K562 (cell line): ENCODE results near the gene SAP130. TPM values are rescaled to one million over a fixed set of nuclear protein-coding genes. Genes with fewer than 3 reads are reported as not detected.

Source experiments
- ATAC-seq: fragments of 200-7000 bp; cut with Tn5 transposase; 3 replicates; pipeline ENCODE4 v1.9.1; 2020; ENCODE audit warnings: moderate library complexity
- BruUV-seq: library from RNA; stranded (reverse); fragments of 400-500 nt; replicated peaks from 2 replicates; lab custom pipeline; 2021; lab: Mats Ljungman, UMichigan
- CTCF ChIA-PET: fragments of 300-600 bp; formaldehyde crosslinking; extraction: SDS; loops from one replicate; lab custom pipeline; 2021; ENCODE audit warnings: low intra/inter-chr PET ratio; lab: Yijun Ruan, JAX
- POLR2A ChIA-PET: fragments of 300-600, 350-650 bp; sonication (Branson Sonifier 250); formaldehyde crosslinking; extraction: SDS; loops from one replicate; lab custom pipeline; 2021; ENCODE audit warnings: antibody characterized with exemption, inconsistent platforms; lab: Yijun Ruan, JAX
- DNase-seq, 4 experiments: peaks; one replicate each; pipeline versions ENCODE4 v3.0.0 to v3.0.0-alpha.2; 2011 to 2018; ENCODE audit warnings: low spot score in 3 of 4, mixed read lengths in 3 of 4; ENCODE audit errors: extremely low read depth in 1 of 4
- FAIRE-seq: peaks from 2 replicates; lab custom pipeline; 2011; peaks lifted over from hg19 to GRCh38; lab: Jason Lieb, UNC
- H2AFZ ChIP-seq: 2 replicates; pipeline ENCODE4 v1.6.0; 2011; ENCODE audit warnings: low read depth, low read length, control low read depth, inconsistent platforms
- H3K27ac ChIP-seq: fragments of 200-600 bp; 3 replicates; pipeline ENCODE4 v1.8.0; 2011; ENCODE audit warnings: low read depth, mild to moderate bottlenecking, control low read depth, inconsistent platforms, low read length, moderate library complexity, mixed read lengths; ENCODE audit errors: extremely low read depth
- H3K27me3 ChIP-seq, 2 experiments: fragments of 300-600 bp in 1 of 2; 2 replicates in 1 of 2; 3 replicates in 1 of 2; pipeline versions ENCODE4 v1.6.0 to v1.8.0; 2011; ENCODE audit warnings: inconsistent platforms in 2 of 2, low read length in 2 of 2, mild to moderate bottlenecking in 1 of 2, mixed read lengths in 1 of 2, moderate library complexity in 1 of 2; ENCODE audit not compliant: control insufficient read depth in 2 of 2, insufficient read depth in 2 of 2
- H3K36me3 ChIP-seq: fragments of 300-600 bp; 3 replicates; pipeline ENCODE4 v1.8.0; 2011; ENCODE audit warnings: mild to moderate bottlenecking, low read length, inconsistent platforms; ENCODE audit not compliant: control insufficient read depth, insufficient read depth
- H3K4me1 ChIP-seq, 2 experiments: fragments of 200-600 bp in 1 of 2; replicated peaks in 1 of 2; 2 replicates in 1 of 2; 3 replicates in 1 of 2; pipeline versions ENCODE4 v1.5.1 to v1.8.0; 2011; ENCODE audit warnings: inconsistent platforms in 2 of 2, low read length in 2 of 2, mild to moderate bottlenecking in 1 of 2, mixed read lengths in 1 of 2, moderate library complexity in 1 of 2; ENCODE audit not compliant: control insufficient read depth in 2 of 2, insufficient read depth in 2 of 2
- H3K4me2 ChIP-seq: 2 replicates; pipeline ENCODE4 v1.6.1; 2011; ENCODE audit warnings: low read length, control low read depth, inconsistent platforms, mixed read lengths; ENCODE audit not compliant: insufficient read depth
- H3K4me3 ChIP-seq: fragments of 200-600 bp; sonication (generic), shearing (Covaris generic); 2 replicates; pipeline ENCODE4 v1.5.1; 2016; ENCODE audit warnings: control low read depth, inconsistent platforms
- H3K79me2 ChIP-seq: fragments of 200-600 bp; 3 replicates; pipeline ENCODE4 v1.8.0; 2011; ENCODE audit warnings: low read length, inconsistent platforms; ENCODE audit not compliant: control insufficient read depth, insufficient read depth
- H3K9ac ChIP-seq, 2 experiments: 2 replicates each; pipeline versions ENCODE4 v1.6.0 to v1.6.1; 2011; ENCODE audit warnings: low read depth in 2 of 2, low read length in 2 of 2, control low read depth in 1 of 2, inconsistent platforms in 1 of 2, mild to moderate bottlenecking in 1 of 2, mixed read lengths in 1 of 2; ENCODE audit not compliant: insufficient read depth in 1 of 2
- H3K9me1 ChIP-seq: one replicate; pipeline ENCODE4 v1.6.0; 2011; ENCODE audit warnings: inconsistent platforms, mild to moderate bottlenecking, low read length, moderate library complexity; ENCODE audit not compliant: control insufficient read depth, insufficient read depth
- H3K9me3 ChIP-seq: replicated peaks from 2 replicates; pipeline ENCODE4 v1.5.1; 2011; ENCODE audit warnings: low read depth, low read length, inconsistent platforms; ENCODE audit not compliant: control insufficient read depth, insufficient read depth
- H4K20me1 ChIP-seq: replicated peaks from 2 replicates; pipeline ENCODE4 v1.6.1; 2011; ENCODE audit warnings: low read length, inconsistent platforms, mixed read lengths; ENCODE audit not compliant: control insufficient read depth, insufficient read depth
- CXXC5 ChIP-seq: fragments of 250-450 bp; sonication (Bioruptor Pico); IDR thresholded peaks from 2 replicates; pipeline ENCODE4 v1.8.0; 2022; ENCODE audit warnings: inconsistent platforms, mild to moderate bottlenecking, moderate library complexity
- FOXA3 ChIP-seq, 2 experiments: fragments of 450-650 bp in 1 of 2; sonication (generic) in 1 of 2; formaldehyde crosslinking; IDR thresholded peaks in 1 of 2; conservative IDR thresholded peaks in 1 of 2; 2 replicates each; pipeline versions ENCODE4 v1.4.0 to v1.8.0; 2020 to 2022; ENCODE audit warnings: mild to moderate bottlenecking in 2 of 2, missing genetic modification reagents in 1 of 2
- FOXJ3 ChIP-seq: sonication (generic); formaldehyde crosslinking; IDR thresholded peaks from 2 replicates; pipeline ENCODE4 v1.4.0; 2020; ENCODE audit warnings: mild to moderate bottlenecking, missing genetic modification reagents
- FOXO4 ChIP-seq: fragments of 450-650 bp; formaldehyde crosslinking; IDR thresholded peaks from 2 replicates; pipeline ENCODE4 v1.4.0; 2020; ENCODE audit warnings: mild to moderate bottlenecking, moderate library complexity
- ILK ChIP-seq: fragments of 450-650 bp; IDR thresholded peaks from 2 replicates; pipeline ENCODE4 v1.6.1; 2016; ENCODE audit warnings: missing genetic modification characterization, low read depth, mild to moderate bottlenecking, missing compliant biosample characterization, moderate library complexity, borderline replicate concordance
- KAT2B ChIP-seq: IDR thresholded peaks from one replicate; pipeline ENCODE4 v1.6.1; 2012; ENCODE audit warnings: low read depth, mild to moderate bottlenecking, control low read depth, inconsistent platforms, low read length, moderate library complexity
- MLX ChIP-seq, 2 experiments: fragments of 450-650 bp in 1 of 2; sonication (generic) in 1 of 2; formaldehyde crosslinking; conservative IDR thresholded peaks; 2 replicates each; pipeline versions ENCODE4 v1.4.0 to v1.8.1; 2020 to 2022; ENCODE audit warnings: mild to moderate bottlenecking in 1 of 2, missing genetic modification reagents in 1 of 2
- NFE2L1 ChIP-seq: fragments of 450-650 bp; IDR thresholded peaks from 2 replicates; pipeline ENCODE4 v1.6.1; 2016; ENCODE audit warnings: missing genetic modification characterization, low read depth, mild to moderate bottlenecking, missing compliant biosample characterization, moderate library complexity, borderline replicate concordance
- PTRF ChIP-seq: fragments of 450-650 bp; IDR thresholded peaks from 2 replicates; pipeline ENCODE4 v1.6.1; 2016; ENCODE audit warnings: mild to moderate bottlenecking, missing genetic modification characterization, missing compliant biosample characterization
- RAD21 ChIP-seq, 2 experiments: fragments of 250-450 bp in 1 of 2; fragments of 450-650 bp in 1 of 2; sonication (Bioruptor Pico) in 1 of 2; formaldehyde crosslinking in 1 of 2; IDR thresholded peaks in 1 of 2; conservative IDR thresholded peaks in 1 of 2; 2 replicates each; pipeline versions ENCODE4 v1.4.0 to v1.8.0; 2020 to 2022; ENCODE audit warnings: mild to moderate bottlenecking in 2 of 2, moderate library complexity in 1 of 2
- TBL1XR1 ChIP-seq, 2 experiments: IDR thresholded peaks; 2 replicates each; pipeline ENCODE4 v1.6.1; 2012; ENCODE audit warnings: improper control_type of control experiment in 2 of 2, low read length in 2 of 2, mild to moderate bottlenecking in 1 of 2
- ZEB2 ChIP-seq: fragments of 450-650 bp; IDR thresholded peaks from 2 replicates; pipeline ENCODE4 v1.6.1; 2016
- WGBS: fragments of 100-300 bp; shearing (Covaris generic); methylation state at CpG from one replicate; pipeline ENCODE4 v1.1.6; 2016; ENCODE audit warnings: low coverage, mixed read lengths; ENCODE audit not compliant: insufficient coverage; ENCODE audit errors: missing lambda C conversion rate; 5-methylcytosine and 5-hydroxymethylcytosine counted together
- in situ Hi-C: fragments of 300-500 bp; cut with MboI; formaldehyde crosslinking; loops from 4 replicates; pipeline ENCODE4 v1.15.0; 2018; ENCODE audit warnings: inconsistent platforms, mixed read lengths
- intact Hi-C: fragments of 100-400 bp; cut with micrococcal nuclease; formaldehyde crosslinking; loops from 2 replicates; pipeline ENCODE4 v1.14.2; 2022
- polyA plus RNA-seq, 8 experiments: library from polyadenylated mRNA; depleted of rRNA in 4 of 8; stranded (reverse) in 5 of 8; unstranded in 3 of 8; fragments of >200 nt; fragmentation: Nextera tagmentation in 2 of 8; fragmentation: Illumina TruSeq in 1 of 8; extraction: Ambion mirVana in 2 of 8; extraction: Trizol in 1 of 8; gene quantifications; 2 replicates each; pipeline versions ENCODE4 v1.2.1 to v1.2.3, GENCODE V29; 2011 to 2014; ENCODE audit warnings: inconsistent platforms in 1 of 8, missing spikeins in 1 of 8
- total RNA-seq, 7 experiments: library from RNA; depleted of rRNA in 6 of 7; stranded (reverse); fragments of >200 nt in 6 of 7; fragmentation: Illumina TruSeq in 2 of 7; extraction: Trizol in 2 of 7; gene quantifications; 2 replicates each; pipeline versions ENCODE4 v1.2.1 to v1.2.3, GENCODE V29; 2011 to 2021; ENCODE audit warnings: low replicate concordance in 1 of 7
- TF ChIP-seq, protein P1 (sequence below): fragments of 450-650 bp; IDR thresholded peaks from 2 replicates; pipeline ENCODE4 v1.6.1; 2016; ENCODE audit warnings: antibody characterized with exemption

The SAP130 gene
- total and polyA plus RNA-seq, 9 of the 15 experiments (the other 6 are each of a cell fraction or from before 2014, with no cell fraction given) = 4.5 to 33.4 (median 7.4) TPM

GRCh38 chr2:128062571-128062970, 34.7 kb upstream of the SAP130 start (continued):
- TF ChIP-seq RAD21 (CRISPR knock-in tag; conservative IDR thresholded peaks at IDR 0.05 in 1 of 2, IDR thresholded peaks at IDR 0.05 in 1 of 2) = no peak
- no peak for TF ChIP-seq CXXC5
- TF ChIP-seq ZEB2 = no peak

- no peak for ATAC-seq
- H3K4me3 ChIP-seq = no peak overlapping the region
- ChIA-PET CTCF (no interaction called here), POLR2A (no interaction called here)
- no TSS peak for BruUV-seq
- intact Hi-C loops (no loop called here), in situ Hi-C loops (no loop called here)
- H3K9me3 ChIP-seq = peaks cover 3% of the 10 kb centered on the region; the same call in 1 of the 2 replicates
- 0 out of 2 replicates have a peak, but pooled peaks cover 1% of the 10 kb centered on the region for H4K20me1 ChIP-seq
- H2AFZ ChIP-seq = no peak overlapping the region
- no peaks in the 10 kb centered on the region for H3K36me3 ChIP-seq
- H3K79me2 ChIP-seq = no peaks in the 10 kb centered on the region
- H3K9ac ChIP-seq = no peak overlapping the region
- H3K9me1 ChIP-seq = no peaks in the 10 kb centered on the region
- no peak overlapping the region for H3K27ac ChIP-seq
- 30% methylated on average over 2 of the region's 2 CpGs for WGBS
- peaks cover 0 to 6% of the 10 kb centered on the region in 2 experiments; a peak in 2 of 5 replicates for H3K27me3 ChIP-seq
- no peak for FAIRE-seq
- TF ChIP-seq FOXA3 (CRISPR knock-in tag; conservative IDR thresholded peaks at IDR 0.05 in 1 of 2, IDR thresholded peaks at IDR 0.05 in 1 of 2) = no peak
- TF ChIP-seq ILK (tag) = no peak
- TF ChIP-seq, protein P1, sequence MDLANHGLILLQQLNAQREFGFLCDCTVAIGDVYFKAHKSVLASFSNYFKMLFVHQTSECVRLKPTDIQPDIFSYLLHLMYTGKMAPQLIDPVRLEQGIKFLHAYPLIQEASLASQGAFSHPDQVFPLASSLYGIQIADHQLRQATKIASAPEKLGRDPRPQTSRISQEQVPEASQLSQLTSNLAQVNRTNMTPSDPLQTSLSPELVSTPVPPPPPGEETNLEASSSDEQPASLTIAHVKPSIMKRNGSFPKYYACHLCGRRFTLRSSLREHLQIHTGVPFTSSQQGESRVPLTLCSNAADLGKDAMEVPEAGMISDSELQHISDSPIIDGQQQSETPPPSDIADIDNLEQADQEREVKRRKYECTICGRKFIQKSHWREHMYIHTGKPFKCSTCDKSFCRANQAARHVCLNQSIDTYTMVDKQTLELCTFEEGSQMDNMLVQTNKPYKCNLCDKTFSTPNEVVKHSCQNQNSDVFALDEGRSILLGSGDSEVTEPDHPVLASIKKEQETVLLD = no peak
- TF ChIP-seq NFE2L1 = no peak
- TF ChIP-seq TBL1XR1 (IDR thresholded peaks at IDR 0.05; ENCODE audit: low read length in 2 of 2) = no peak
- no peak for TF ChIP-seq FOXO4
- no peak for TF ChIP-seq PTRF (tag)
- TF ChIP-seq KAT2B = no peak
- no peak for TF ChIP-seq MLX (CRISPR knock-in tag; conservative IDR thresholded peaks at IDR 0.05)
- no peak for TF ChIP-seq FOXJ3 (CRISPR knock-in tag)
- no peaks in the 10 kb centered on the region; a peak in 2 of 5 replicates for H3K4me1 ChIP-seq
- no peak for DNase-seq
- no peak overlapping the region for H3K4me2 ChIP-seq
Measured at GRCh38 chr2:128058114-128058513, 30.3 kb upstream of the SAP130 start.
